ENCODE measurements around the gene SARDH. TPM values are rescaled to one million over a fixed set of nuclear protein-coding genes. Genes with fewer than 3 reads are reported as not detected.

SARDH gene
- total RNA-seq, 1 experiment from 2014 or later: 5.6 TPM

GRCh38 chr9:133784731-133785561 is 46.8 kb upstream of the SARDH start:
- Histone ChIP-seq H3K4me2 (ENCODE audit: low read length) (no peak overlapping the region), H3K36me3 (ENCODE audit: control insufficient read depth in 1 of 2, insufficient read depth in 2 of 2, low read length in 2 of 2) (peaks cover 0 to 3% of the 10 kb centered on the region in 2 experiments; a peak in 1 of 4 replicates), H4K20me1 (ENCODE audit: insufficient read depth) (no peaks in the 10 kb centered on the region), H3K9me2 (ENCODE audit: insufficient read depth) (no peaks in the 10 kb centered on the region), H3K9me3 (ENCODE audit: control insufficient read depth in 1 of 2, insufficient read depth in 1 of 2, low read depth in 1 of 2, low read length in 2 of 2) (no peaks in the 10 kb centered on the region), H3K27me3 (ENCODE audit: insufficient read depth, low read length) (no peaks in the 10 kb centered on the region), H3K79me2 (ENCODE audit: insufficient read depth, low read length) (no peaks in the 10 kb centered on the region), H3K27ac (ENCODE audit: low read depth, low read length) (no peak overlapping the region), H3K4me1 (ENCODE audit: control insufficient read depth in 1 of 2, insufficient read depth in 2 of 2, low read length in 2 of 2) (no peaks in the 10 kb centered on the region), H3K9ac (ENCODE audit: low read length) (no peak overlapping the region), H2AFZ (ENCODE audit: low read depth, low read length, poor library complexity, severe bottlenecking) (no peak overlapping the region), H3K4me3 (replicated peaks in 1 of 2; ENCODE audit: low read depth in 1 of 2, low read length in 2 of 2) (no peak overlapping the region)
- ChIA-PET RAD21 (ENCODE audit: low non-redundant PET in 1 of 2, low total read pairs in 2 of 2, uncharacterized antibody in 2 of 2, unreplicated experiment in 2 of 2) (no interaction called here), POLR2A (no interaction called here), CTCF (interaction anchor here (1.3 to 1.6 kb wide), 2 partner anchors 208 to 210 kb away, joined by 3 to 6 read pairs; no protein-coding TSS in a partner anchor)
- no peak for TF ChIP-seq CEBPB (IDR thresholded peaks at IDR 0.05; ENCODE audit: low read depth)
- no peak for TF ChIP-seq ZNF274 (IDR thresholded peaks at IDR 0.05; ENCODE audit: low read depth, low read length)
- TF ChIP-seq SP1 (IDR thresholded peaks at IDR 0.05; ENCODE audit: low read depth): no peak
- DNase-seq (ENCODE audit: low read depth, low spot score) (no peak), ATAC-seq (no peak)
- intact Hi-C loops (cut with micrococcal nuclease): no loop called here
- BruUV-seq (replicated peaks): no TSS peak

- ChIA-PET POLR2A (interaction anchor here (1.4 kb wide), 1 partner anchor 210 kb away, joined by 4 read pairs; no protein-coding TSS in a partner anchor), CTCF (interaction anchor here (1.0 to 3.2 kb wide), 3 partner anchors 15 to 211 kb away, joined by 3 to 76 read pairs (median 6); no protein-coding TSS in a partner anchor), RAD21 (ENCODE audit: low non-redundant PET in 1 of 2, low total read pairs in 2 of 2, uncharacterized antibody in 2 of 2, unreplicated experiment in 2 of 2) (interaction anchor here (1.7 to 2.1 kb wide), 2 partner anchors 210 to 211 kb away, joined by 10 to 13 read pairs; no protein-coding TSS in a partner anchor)
- DNase-seq (ENCODE audit: low read depth, low spot score) (no peak), ATAC-seq (no peak)
- Histone ChIP-seq H3K9me3 (ENCODE audit: control insufficient read depth in 1 of 2, insufficient read depth in 1 of 2, low read depth in 1 of 2, low read length in 2 of 2) (no peaks in the 10 kb centered on the region), H3K27me3 (ENCODE audit: insufficient read depth, low read length) (no peaks in the 10 kb centered on the region), H3K79me2 (ENCODE audit: insufficient read depth, low read length) (no peaks in the 10 kb centered on the region), H3K4me1 (ENCODE audit: control insufficient read depth in 1 of 2, insufficient read depth in 2 of 2, low read length in 2 of 2) (no peaks in the 10 kb centered on the region), H3K36me3 (ENCODE audit: control insufficient read depth in 1 of 2, insufficient read depth in 2 of 2, low read length in 2 of 2) (peaks cover 0 to 3% of the 10 kb centered on the region in 2 experiments; a peak in 1 of 4 replicates), H2AFZ (ENCODE audit: low read depth, low read length, poor library complexity, severe bottlenecking) (no peak overlapping the region), H3K4me3 (replicated peaks in 1 of 2; ENCODE audit: low read depth in 1 of 2, low read length in 2 of 2) (no peak overlapping the region), H3K9ac (ENCODE audit: low read length) (no peak overlapping the region), H4K20me1 (ENCODE audit: insufficient read depth) (no peaks in the 10 kb centered on the region), H3K4me2 (ENCODE audit: low read length) (no peak overlapping the region), H3K9me2 (ENCODE audit: insufficient read depth) (no peaks in the 10 kb centered on the region), H3K27ac (ENCODE audit: low read depth, low read length) (no peak overlapping the region)
- intact Hi-C loops (cut with micrococcal nuclease): loop anchor here (2.0 kb wide), 1 partner anchor 315 kb away; no protein-coding TSS in a partner anchor
- BruUV-seq (replicated peaks): no TSS peak
- TF ChIP-seq POLR2A (IDR thresholded peaks at IDR 0.05; ENCODE audit: borderline replicate concordance, extremely low read depth, insufficient read depth, insufficient read length) (no peak), ELF1 (IDR thresholded peaks at IDR 0.05; ENCODE audit: borderline replicate concordance, low read depth) (no peak), POLR2AphosphoS5 (IDR thresholded peaks at IDR 0.05; ENCODE audit: low read depth, low read length) (no peak), ZBTB33 (IDR thresholded peaks at IDR 0.05; ENCODE audit: extremely low read depth, insufficient replicate concordance, low read length) (no peak), RAD21 (IDR thresholded peaks at IDR 0.05; ENCODE audit: low read depth) (no peak), ZFX (IDR thresholded peaks at IDR 0.05) (no peak), ZNF274 (IDR thresholded peaks at IDR 0.05; ENCODE audit: low read depth, low read length) (no peak), CBX3 (IDR thresholded peaks at IDR 0.05; ENCODE audit: low read depth) (no peak), CEBPB (IDR thresholded peaks at IDR 0.05; ENCODE audit: low read depth) (no peak), ATF3 (IDR thresholded peaks at IDR 0.05) (no peak), JUND (IDR thresholded peaks at IDR 0.05) (no peak), TCF7L2 (IDR thresholded peaks at IDR 0.05; ENCODE audit: borderline replicate concordance, extremely low read depth, insufficient read depth, insufficient read length) (no peak), EZH2phosphoT487 (IDR thresholded peaks at IDR 0.05; ENCODE audit: borderline replicate concordance) (no peak), EGR1 (IDR thresholded peaks at IDR 0.05; ENCODE audit: low read depth) (no peak), MAX (IDR thresholded peaks at IDR 0.05) (no peak)
Measured at GRCh38 chr9:133783331-133783731, 45.2 kb upstream of the SARDH start.

Data from HCT116 (cell line).